CD4-positive, alpha-beta T cell treated with Interleukin-4 for 1 hour (primary cell): ENCODE data around the gene OPRL1.

Source experiments
- DNase-seq, 2 donors: peaks; one replicate each; pipeline ENCODE4 v3.0.0-alpha.2; 2020 to 2022

Gene OPRL1

GRCh38 chr20:64042054-64042781 lies 37.7 kb upstream of the OPRL1 start:
- DNase-seq: no peak

GRCh38 chr20:64043768-64044167 lies 36.1 kb upstream of the OPRL1 start:
- DNase-seq: no peak

GRCh38 chr20:64044484-64045247 lies 35.2 kb upstream of the OPRL1 start:
- no peak for DNase-seq

GRCh38 chr20:64045346-64046011 lies 34.4 kb upstream of the OPRL1 start:
- DNase-seq: no peak

GRCh38 chr20:64047046-64047389 lies 32.9 kb upstream of the OPRL1 start:
- DNase-seq: no peak

- DNase-seq: no peak
These were observed 31.9 kb upstream of the OPRL1 start for GRCh38 chr20:64047968-64048401.

- DNase-seq: no peak
These were observed 31.4 kb upstream of the OPRL1 start for GRCh38 chr20:64048402-64049044.

GRCh38 chr20:64049060-64049877 lies 30.6 kb upstream of the OPRL1 start, which contains the start of gene SOX18:
Gene SOX18 (minus strand): TSS chr20:64049639. CDS start chr20:64049516, 123 bp downstream.
- no peak for DNase-seq

- DNase-seq: no peak
These were observed 30.0 kb upstream of the OPRL1 start for GRCh38 chr20:64049878-64050260.

GRCh38 chr20:64050261-64051032 lies 29.4 kb upstream of the OPRL1 start:
- DNase-seq: no peak

- DNase-seq: no peak
These were observed 28.8 kb upstream of the OPRL1 start for GRCh38 chr20:64051033-64051452.

- no peak for DNase-seq
These were observed 28.1 kb upstream of the OPRL1 start for GRCh38 chr20:64051561-64052325.

GRCh38 chr20:64052326-64052722 lies 27.6 kb upstream of the OPRL1 start:
- DNase-seq: no peak

- no peak for DNase-seq
These were observed 26.7 kb upstream of the OPRL1 start for GRCh38 chr20:64052987-64053840.

GRCh38 chr20:64053841-64054661 lies 25.8 kb upstream of the OPRL1 start:
- no peak for DNase-seq

GRCh38 chr20:64055396-64055892 lies 24.4 kb upstream of the OPRL1 start:
- no peak for DNase-seq

- DNase-seq: no peak
These were observed 23.8 kb upstream of the OPRL1 start for GRCh38 chr20:64055893-64056638.

GRCh38 chr20:64056639-64056888 lies 23.3 kb upstream of the OPRL1 start:
- no peak for DNase-seq
